ENCODE data around the gene TUBB6. TPM values are rescaled to one million over a fixed set of nuclear protein-coding genes. Genes with fewer than 3 reads are reported as not detected.

Gene TUBB6
- total RNA-seq, 2 donors from 2014 or later: 274 to 288 TPM

- intact Hi-C loops (cut with DNase I): no loop called here
Measured at GRCh38 chr18:12287684-12288402, 20.2 kb upstream of the TUBB6 start.

DNA sequence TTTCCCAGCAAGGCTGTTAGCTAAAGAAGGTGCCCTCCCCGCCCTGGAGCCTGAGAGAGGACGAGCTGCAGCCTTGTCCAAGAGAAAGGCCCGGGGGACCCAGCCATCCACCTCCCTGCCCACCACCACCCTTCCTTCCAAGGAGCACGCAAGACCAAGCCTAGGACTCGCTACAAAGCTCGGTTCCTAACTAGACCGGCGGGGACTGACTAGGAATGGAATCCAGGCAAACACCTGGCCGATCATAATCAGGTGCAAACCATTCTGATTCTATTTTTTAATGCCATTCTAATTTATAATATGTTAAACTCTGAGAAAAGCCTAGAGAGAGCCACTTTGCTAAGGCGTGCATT, 19.7 kb upstream of the TUBB6 start:
- intact Hi-C loops (cut with DNase I): no loop called here
- no peak for DNase-seq (ENCODE audit: low spot score)

More at GRCh38 chr18:12287684-12288402, 20.2 kb upstream of the TUBB6 start:
- peak; percentile 95 for DNase-seq (ENCODE audit: low spot score)

- DNase-seq (ENCODE audit: low spot score): no peak
- intact Hi-C loops (cut with DNase I): no loop called here
Measured at GRCh38 chr18:12290086-12290485, 18.0 kb upstream of the TUBB6 start.

DNA sequence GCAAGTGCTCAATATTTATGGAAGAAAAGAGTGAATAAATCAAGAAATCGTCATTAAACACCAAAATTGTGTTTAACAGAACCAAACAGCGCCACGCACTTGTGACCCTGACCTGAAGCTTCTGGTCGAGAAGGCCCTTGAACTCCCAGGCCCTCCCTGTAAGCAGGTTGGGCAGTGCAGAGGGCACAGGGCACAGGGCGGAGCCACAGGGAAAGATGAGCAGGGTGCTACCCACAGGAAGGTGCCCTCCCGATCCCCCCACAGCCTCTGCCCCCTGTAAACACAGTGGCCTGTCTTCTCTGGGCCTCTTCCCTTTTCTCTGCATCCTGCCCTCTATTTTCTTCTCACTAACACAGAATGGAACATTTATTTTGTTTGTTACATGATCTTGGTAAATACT, 16.9 kb upstream of the TUBB6 start:
- intact Hi-C loops (cut with DNase I): no loop called here
- DNase-seq (ENCODE audit: low spot score): no peak

GRCh38 chr18:12291690-12292089, 16.4 kb upstream of the TUBB6 start:
- intact Hi-C loops (cut with DNase I): no loop called here
- no peak for DNase-seq (ENCODE audit: low spot score)

- no peak for DNase-seq (ENCODE audit: low spot score)
- intact Hi-C loops (cut with DNase I): no loop called here
Measured at GRCh38 chr18:12293831-12294230, 14.2 kb upstream of the TUBB6 start.

GRCh38 chr18:12295389-12296086, 12.5 kb upstream of the TUBB6 start:
- no peak for DNase-seq (ENCODE audit: low spot score)
- intact Hi-C loops (cut with DNase I): no loop called here

GRCh38 chr18:12296087-12296403, 12.0 kb upstream of the TUBB6 start:
- intact Hi-C loops (cut with DNase I): no loop called here
- DNase-seq (ENCODE audit: low spot score): no peak

GRCh38 chr18:12296457-12296856, 11.6 kb upstream of the TUBB6 start:
- intact Hi-C loops (cut with DNase I): no loop called here
- no peak for DNase-seq (ENCODE audit: low spot score)

- no peak for DNase-seq (ENCODE audit: low spot score)
- intact Hi-C loops (cut with DNase I): no loop called here
Measured at GRCh38 chr18:12299862-12300261, 8.2 kb upstream of the TUBB6 start.

- intact Hi-C loops (cut with DNase I): no loop called here
- no peak for DNase-seq (ENCODE audit: low spot score)
Measured at GRCh38 chr18:12301263-12302005, 6.6 kb upstream of the TUBB6 start.

DNA sequence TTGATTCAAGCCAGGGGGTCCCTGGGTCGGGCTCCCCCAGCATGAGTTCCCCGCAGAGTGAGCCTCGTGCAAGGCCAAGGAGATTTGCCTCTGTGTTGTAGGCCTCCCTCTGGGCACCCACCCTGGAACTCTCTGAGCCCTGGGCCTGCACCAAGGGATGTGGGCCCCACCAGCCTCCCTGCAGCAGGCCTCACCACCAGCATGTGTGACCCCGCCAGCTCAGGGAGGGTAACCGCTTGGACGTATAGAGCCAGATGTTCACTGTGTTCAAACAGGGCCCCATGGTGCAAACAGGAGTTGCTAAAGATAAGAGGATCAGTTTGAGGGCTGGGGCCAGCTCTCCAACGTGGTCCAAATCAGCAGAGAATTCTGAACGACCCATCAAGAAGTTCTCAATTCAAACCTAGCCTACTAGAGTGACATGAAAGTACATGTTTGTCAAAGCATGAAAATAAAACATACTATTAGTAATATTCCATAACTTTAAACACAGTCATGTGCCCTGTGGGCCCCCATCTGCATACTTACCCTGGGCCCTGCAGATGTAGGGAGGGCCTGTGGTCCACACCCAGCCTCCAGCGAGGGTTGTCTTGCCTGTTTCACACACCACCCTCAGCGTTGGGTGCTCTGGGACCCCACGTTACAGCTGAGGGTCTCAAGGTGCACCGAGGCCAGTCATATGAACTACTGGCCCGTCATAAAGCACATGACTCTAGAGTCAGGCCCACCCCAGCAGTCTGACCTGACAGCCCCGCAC, 5.5 kb upstream of the TUBB6 start:
- no peak for DNase-seq (ENCODE audit: low spot score)
- intact Hi-C loops (cut with DNase I): no loop called here

DNA sequence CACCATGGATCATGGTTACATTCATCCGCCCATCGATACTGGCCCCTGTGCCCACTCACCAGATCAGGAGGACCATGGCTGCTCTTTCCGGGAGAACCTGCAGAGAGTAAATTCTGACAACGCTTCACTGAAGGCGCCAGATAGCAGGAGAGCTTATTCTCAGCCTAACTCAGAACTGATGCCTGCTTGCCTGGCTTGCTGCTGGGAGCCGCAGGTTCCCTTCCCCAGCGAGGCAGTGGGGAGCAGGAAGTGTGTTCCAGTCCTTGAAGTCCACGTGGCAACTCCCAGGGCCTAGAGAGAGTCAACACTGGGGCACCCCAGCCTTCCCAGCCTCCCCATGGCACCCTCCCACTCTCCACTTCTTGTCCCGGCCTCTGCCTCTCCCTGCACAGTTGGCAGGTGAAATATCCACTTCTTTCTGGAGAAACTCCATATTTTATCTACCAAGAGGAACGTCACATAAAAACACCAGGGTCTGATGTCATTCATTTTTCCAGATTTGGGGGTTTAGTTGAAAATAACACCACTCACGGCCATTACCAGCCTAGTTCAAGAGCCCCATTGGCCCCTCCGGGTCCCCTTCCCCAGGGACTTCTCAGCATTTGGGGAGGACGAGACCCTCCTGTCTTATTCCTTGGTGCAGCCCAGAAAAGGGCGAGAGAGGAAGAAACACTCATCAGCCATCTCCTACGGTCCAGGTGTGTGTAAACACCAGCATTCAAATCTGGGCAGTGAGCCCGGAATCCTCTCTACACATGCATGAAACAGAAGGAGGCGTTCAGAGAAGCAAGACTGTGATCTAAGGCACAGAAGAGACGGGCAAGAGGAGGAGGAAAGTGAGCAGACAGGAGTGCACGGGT, 3.5 kb upstream of the TUBB6 start:
- no peak for DNase-seq (ENCODE audit: low spot score)
- intact Hi-C loops (cut with DNase I): no loop called here

GRCh38 chr18:12305211-12305610, 2.8 kb upstream of the TUBB6 start:
- intact Hi-C loops (cut with DNase I): no loop called here
- no peak for DNase-seq (ENCODE audit: low spot score)

GRCh38 chr18:12305930-12306629, 2.0 kb upstream of the TUBB6 start:
- intact Hi-C loops (cut with DNase I): no loop called here

GRCh38 chr18:12306752-12307700, 1.0 kb upstream of the TUBB6 start:
- intact Hi-C loops (cut with DNase I): no loop called here

More at GRCh38 chr18:12305930-12306629, 2.0 kb upstream of the TUBB6 start:
- no peak for DNase-seq (ENCODE audit: low spot score)

GRCh38 chr18:12308386-12309100, 502 bp downstream of the TUBB6 start:
- intact Hi-C loops (cut with DNase I): no loop called here
- peak; percentile 98 for DNase-seq (ENCODE audit: low spot score)

More at GRCh38 chr18:12306752-12307700, 1.0 kb upstream of the TUBB6 start:
- DNase-seq (ENCODE audit: low spot score): peak; percentile 87

All from posterior vena cava (tissue), 2 donors.